Measurements from ENCODE around the gene PICALM. TPM values are rescaled to one million over a fixed set of nuclear protein-coding genes. Genes with fewer than 3 reads are reported as not detected.

PICALM gene
- total and polyA plus RNA-seq, 2 donors (not counting 1 experiment from before 2014, with no cell fraction given), result 48.4 to 165 TPM

- Histone ChIP-seq H3K4me3 (ENCODE audit: control extremely low read depth in 1 of 5, extremely low read depth in 1 of 5, insufficient read depth in 1 of 5, low read depth in 2 of 5, low read length in 4 of 5) (no peak overlapping the region), H2AFZ (ENCODE audit: insufficient read depth, low read depth, low read length, poor library complexity, severe bottlenecking) (no peak overlapping the region), H3K4me1 (ENCODE audit: control insufficient read depth in 2 of 2, insufficient read depth in 2 of 2, low read length in 2 of 2) (no peaks in the 10 kb centered on the region), H3K9ac (ENCODE audit: low read length) (no peak overlapping the region), H3K36me3 (replicated peaks in 1 of 2; ENCODE audit: control extremely low read depth in 1 of 2, control insufficient read depth in 1 of 2, extremely low read depth in 1 of 2, insufficient read depth in 2 of 2, low read length in 1 of 2) (no peaks in the 10 kb centered on the region), H3K27me3 (replicated peaks in 1 of 4; ENCODE audit: control extremely low read depth in 1 of 4, control insufficient read depth in 3 of 4, insufficient read depth in 4 of 4, low read length in 3 of 4) (no peaks in the 10 kb centered on the region), H3K27ac (ENCODE audit: low read length in 2 of 2) (no peak overlapping the region), H4K20me1 (ENCODE audit: control insufficient read depth, insufficient read depth, low read length, poor library complexity, severe bottlenecking) (no peaks in the 10 kb centered on the region), H3K79me2 (ENCODE audit: control insufficient read depth, insufficient read depth, low read length) (no peaks in the 10 kb centered on the region), H3K9me3 (ENCODE audit: control extremely low read depth in 1 of 3, control insufficient read depth in 2 of 3, insufficient read depth in 1 of 3, low read length in 2 of 3) (peaks cover 0 to 15% (median 0%) of the 10 kb centered on the region in 3 donors), H3K4me2 (replicated peaks; ENCODE audit: low read depth, low read length, poor library complexity, severe bottlenecking) (no peak overlapping the region)
- no peak for ATAC-seq (ENCODE audit: low read depth)
- no peak overlapping the region for H3K4me3 Mint-ChIP-seq
- CTCF ChIA-PET, result no interaction called here
- 98% methylated on average over 10 of the region's 10 CpGs for WGBS (ENCODE audit: insufficient coverage)
- H3K9me3 Mint-ChIP-seq (ENCODE audit: insufficient read depth), result no peaks in the 10 kb centered on the region
- no peak overlapping the region for H3K27ac Mint-ChIP-seq
- intact Hi-C loops (cut with micrococcal nuclease), result no loop called here
- TF ChIP-seq CTCF (IDR thresholded peaks at IDR 0.05) (no peak), EZH2 (IDR thresholded peaks at IDR 0.05; ENCODE audit: borderline replicate concordance, insufficient read depth, low read depth, low read length, poor library complexity, severe bottlenecking) (no peak)
- H3K27me3 Mint-ChIP-seq, result no peaks in the 10 kb centered on the region
- no peak for DNase-seq
- no peaks in the 10 kb centered on the region for H3K4me1 Mint-ChIP-seq
- POLR2A ChIA-PET, result no interaction called here
Measured at GRCh38 chr11:85935751-85936150, 133.1 kb downstream of the PICALM start.

DNA sequence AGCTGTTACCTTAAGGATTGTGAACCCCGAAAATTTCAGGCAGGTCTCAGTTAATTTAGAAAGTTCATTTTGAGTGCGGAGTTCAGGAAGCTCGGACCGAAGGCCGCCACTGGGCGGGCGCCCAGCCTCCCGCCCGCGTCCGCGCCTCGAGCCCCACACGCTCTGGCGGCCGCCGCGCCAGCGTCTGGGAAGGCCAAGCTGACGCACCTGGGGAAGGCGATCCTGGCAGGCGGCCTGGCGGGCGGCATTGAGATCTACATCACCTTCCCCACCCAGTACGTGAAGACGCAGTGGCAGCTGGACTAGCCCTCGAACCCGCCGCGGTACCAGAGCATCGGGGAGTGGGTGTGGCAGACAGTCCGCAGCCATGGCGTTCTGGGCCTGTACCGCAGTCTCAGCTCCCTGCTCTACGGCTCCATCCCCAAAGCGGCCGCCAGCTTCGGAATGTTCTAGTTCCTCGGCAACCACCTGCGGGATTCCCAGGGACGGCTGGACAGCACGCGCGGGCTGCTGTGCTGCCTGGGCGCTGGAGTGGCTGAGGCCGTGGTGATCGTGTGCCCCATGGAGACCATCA, 134.2 kb downstream of the PICALM start:
- DNase-seq (no peak), ATAC-seq (ENCODE audit: low read depth) (no peak)
- Histone ChIP-seq H3K4me1 (ENCODE audit: control insufficient read depth in 2 of 2, insufficient read depth in 2 of 2, low read length in 2 of 2) (no peaks in the 10 kb centered on the region), H2AFZ (ENCODE audit: insufficient read depth, low read depth, low read length, poor library complexity, severe bottlenecking) (no peak overlapping the region), H3K4me2 (replicated peaks; ENCODE audit: low read depth, low read length, poor library complexity, severe bottlenecking) (no peak overlapping the region), H3K9me3 (ENCODE audit: control extremely low read depth in 1 of 3, control insufficient read depth in 2 of 3, insufficient read depth in 1 of 3, low read length in 2 of 3) (peaks cover 0 to 15% (median 0%) of the 10 kb centered on the region in 3 donors), H3K27ac (ENCODE audit: low read length in 2 of 2) (no peak overlapping the region), H3K9ac (ENCODE audit: low read length) (no peak overlapping the region), H4K20me1 (ENCODE audit: control insufficient read depth, insufficient read depth, low read length, poor library complexity, severe bottlenecking) (no peaks in the 10 kb centered on the region), H3K79me2 (ENCODE audit: control insufficient read depth, insufficient read depth, low read length) (no peaks in the 10 kb centered on the region), H3K4me3 (ENCODE audit: control extremely low read depth in 1 of 5, extremely low read depth in 1 of 5, insufficient read depth in 1 of 5, low read depth in 2 of 5, low read length in 4 of 5) (no peak overlapping the region), H3K27me3 (replicated peaks in 1 of 4; ENCODE audit: control extremely low read depth in 1 of 4, control insufficient read depth in 3 of 4, insufficient read depth in 4 of 4, low read length in 3 of 4) (no peaks in the 10 kb centered on the region), H3K36me3 (replicated peaks in 1 of 2; ENCODE audit: control extremely low read depth in 1 of 2, control insufficient read depth in 1 of 2, extremely low read depth in 1 of 2, insufficient read depth in 2 of 2, low read length in 1 of 2) (no peaks in the 10 kb centered on the region)
- intact Hi-C loops (cut with micrococcal nuclease), result no loop called here
- H3K4me3 Mint-ChIP-seq, result no peak overlapping the region
- no peaks in the 10 kb centered on the region for H3K4me1 Mint-ChIP-seq
- WGBS (ENCODE audit: insufficient coverage), result 67% methylated on average over 47 of the region's 47 CpGs
- CTCF ChIA-PET, result no interaction called here
- no peak overlapping the region for H3K27ac Mint-ChIP-seq
- TF ChIP-seq EZH2 (IDR thresholded peaks at IDR 0.05; ENCODE audit: borderline replicate concordance, insufficient read depth, low read depth, low read length, poor library complexity, severe bottlenecking), result no peak
- no peak for TF ChIP-seq CTCF (IDR thresholded peaks at IDR 0.05)
- H3K27me3 Mint-ChIP-seq, result no peaks in the 10 kb centered on the region
- no peaks in the 10 kb centered on the region for H3K9me3 Mint-ChIP-seq (ENCODE audit: insufficient read depth)
- POLR2A ChIA-PET, result no interaction called here

Data from B cell (primary cell).